ENCODE results near the gene ITGA6. TPM values are rescaled to one million over a fixed set of nuclear protein-coding genes. Genes with fewer than 3 reads are reported as not detected.

ITGA6 gene
- total RNA-seq, 1 experiment from 2014 or later: 27.8 TPM

- POLR2A ChIA-PET: interaction anchor here (1.1 kb wide), 1 partner anchor 290 kb away, joined by 3 read pairs; no protein-coding TSS in a partner anchor
- peaks cover 37% of the 10 kb centered on the region for H3K4me1 Mint-ChIP-seq (ENCODE audit: low read depth, unreplicated experiment)
These were observed 35.0 kb downstream of the ITGA6 start for GRCh38 chr2:172462373-172462848.

DNA sequence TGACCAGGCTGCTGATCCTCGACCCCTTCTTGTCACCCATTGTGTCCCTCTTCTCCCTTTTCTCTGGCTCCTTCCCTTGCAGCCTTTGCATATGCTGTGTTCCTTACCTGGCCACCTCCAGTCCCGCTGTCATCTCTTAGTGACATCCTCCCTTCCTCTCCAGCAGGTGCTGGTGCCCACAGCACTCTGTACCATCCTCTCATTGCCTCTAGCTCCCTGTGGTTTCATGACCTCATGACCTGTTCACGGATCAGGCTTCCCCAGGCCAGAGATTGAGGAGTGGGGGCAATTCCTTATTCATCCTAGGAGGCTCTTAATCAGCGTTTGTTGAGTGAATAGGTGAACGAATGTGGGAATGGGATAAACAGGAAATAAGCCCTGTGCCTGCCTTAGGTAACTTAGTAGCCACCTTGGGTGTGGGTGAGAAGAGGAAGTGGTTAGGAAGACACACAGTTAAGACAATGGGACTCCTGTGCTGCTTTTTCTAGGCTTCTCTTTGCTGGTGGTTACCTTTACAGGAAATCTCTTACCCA is 35.5 kb downstream of the ITGA6 start:
- Mint-ChIP-seq H3K4me1 (ENCODE audit: low read depth, unreplicated experiment) (peaks cover 37% of the 10 kb centered on the region), H3K27ac (ENCODE audit: unreplicated experiment) (no peak overlapping the region), H3K4me3 (ENCODE audit: unreplicated experiment) (no peak overlapping the region), H3K36me3 (ENCODE audit: insufficient read depth, unreplicated experiment) (peaks cover 12% of the 10 kb centered on the region), H3K9me3 (ENCODE audit: unreplicated experiment) (no peaks in the 10 kb centered on the region), H3K27me3 (ENCODE audit: insufficient read depth, unreplicated experiment) (no peaks in the 10 kb centered on the region)
- no TSS peak for BruUV-seq (replicated peaks)
- peaks cover 10% of the 10 kb centered on the region for H3K4me1 ChIP-seq
- ChIA-PET CTCF (interaction anchor here (1.4 to 2.7 kb wide), 3 partner anchors 35 to 291 kb away, joined by 4 to 80 read pairs (median 6); partner anchors contain the start of gene ITGA6), POLR2A (no interaction called here)
- H3K4me3 ChIP-seq (ENCODE audit: low read depth, low read length): no peak overlapping the region
- TF ChIP-seq CTCF (IDR thresholded peaks at IDR 0.05; ENCODE audit: insufficient read depth in 1 of 2, low read depth in 1 of 2, low read length in 1 of 2, severe bottlenecking in 1 of 2, unreplicated experiment in 1 of 2): no peak
- no peaks in the 10 kb centered on the region for H3K36me3 ChIP-seq (ENCODE audit: control insufficient read depth, insufficient read depth, low read length)
- no peaks in the 10 kb centered on the region for H3K27me3 ChIP-seq (replicated peaks; ENCODE audit: control insufficient read depth, insufficient read depth, low read length)
- no peaks in the 10 kb centered on the region for H3K9me3 ChIP-seq
- intact Hi-C loops (cut with micrococcal nuclease; ENCODE audit: unreplicated experiment): loop anchor here (5.0 to 10.0 kb wide), 2 partner anchors 181 to 758 kb away; no protein-coding TSS in a partner anchor
- DNase-seq: no peak

More at GRCh38 chr2:172462373-172462848, 35.0 kb downstream of the ITGA6 start:
- no peak overlapping the region for H3K4me3 Mint-ChIP-seq (ENCODE audit: unreplicated experiment)
- intact Hi-C loops (cut with micrococcal nuclease; ENCODE audit: unreplicated experiment): loop anchor here (5.0 to 10.0 kb wide), 2 partner anchors 180 to 758 kb away; no protein-coding TSS in a partner anchor
- CTCF ChIA-PET: interaction anchor here (0.6 to 2.7 kb wide), 16 partner anchors 10 to 290 kb away, joined by 3 to 80 read pairs (median 5); partner anchors contain the start of gene ITGA6
- no peak for TF ChIP-seq CTCF (IDR thresholded peaks at IDR 0.05; ENCODE audit: insufficient read depth in 1 of 2, low read depth in 1 of 2, low read length in 1 of 2, severe bottlenecking in 1 of 2, unreplicated experiment in 1 of 2)
- H3K4me3 ChIP-seq (ENCODE audit: low read depth, low read length): no peak overlapping the region
- no peaks in the 10 kb centered on the region for H3K27me3 Mint-ChIP-seq (ENCODE audit: insufficient read depth, unreplicated experiment)
- no TSS peak for BruUV-seq (replicated peaks)
- H3K9me3 Mint-ChIP-seq (ENCODE audit: unreplicated experiment): no peaks in the 10 kb centered on the region
- H3K36me3 Mint-ChIP-seq (ENCODE audit: insufficient read depth, unreplicated experiment): peaks cover 11% of the 10 kb centered on the region
- H3K4me1 ChIP-seq: peaks cover 10% of the 10 kb centered on the region
- no peaks in the 10 kb centered on the region for H3K36me3 ChIP-seq (ENCODE audit: control insufficient read depth, insufficient read depth, low read length)
- H3K27ac Mint-ChIP-seq (ENCODE audit: unreplicated experiment): no peak overlapping the region
- no peak for DNase-seq
- H3K9me3 ChIP-seq: no peaks in the 10 kb centered on the region
- H3K27me3 ChIP-seq (replicated peaks; ENCODE audit: control insufficient read depth, insufficient read depth, low read length): no peaks in the 10 kb centered on the region

DNA sequence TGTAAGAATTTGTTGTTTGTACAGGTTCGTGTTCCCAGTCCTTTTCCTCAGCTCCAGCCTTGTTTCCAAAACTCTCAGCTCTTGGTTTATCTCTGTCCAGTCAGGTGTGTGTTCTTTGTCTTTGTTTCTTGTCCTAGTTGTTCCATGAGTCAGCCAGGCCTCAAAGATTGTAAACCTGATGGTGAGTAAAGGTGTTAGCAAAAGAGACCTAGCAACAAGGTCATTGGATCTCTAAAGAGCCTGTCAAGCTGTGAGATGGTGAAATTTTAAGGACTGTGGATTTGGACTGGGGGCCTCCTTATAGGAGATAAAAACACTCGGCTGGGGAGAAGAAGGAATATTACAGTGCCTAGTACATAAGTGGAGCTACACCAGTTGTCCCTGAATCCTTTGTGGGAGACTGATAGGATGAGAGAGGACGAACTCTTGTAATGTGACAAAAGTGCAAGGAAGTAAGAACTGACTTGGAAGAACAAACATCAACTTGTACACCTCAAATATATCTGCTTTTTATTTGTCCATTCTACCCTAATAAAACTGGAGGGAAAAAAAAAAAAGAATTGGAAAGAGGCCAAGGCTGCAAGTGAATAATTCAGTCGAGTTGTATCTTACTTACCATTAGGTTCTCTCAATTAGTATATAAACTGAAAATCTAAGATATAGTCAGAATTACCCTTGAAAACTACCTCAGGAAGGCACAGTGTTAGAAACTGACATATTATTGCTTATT is 37.2 kb downstream of the ITGA6 start:
- Mint-ChIP-seq H3K36me3 (ENCODE audit: insufficient read depth, unreplicated experiment) (peaks cover 14% of the 10 kb centered on the region), H3K4me1 (ENCODE audit: low read depth, unreplicated experiment) (peaks cover 37% of the 10 kb centered on the region), H3K4me3 (ENCODE audit: unreplicated experiment) (peak overlapping the region; percentile 10), H3K9me3 (ENCODE audit: unreplicated experiment) (no peaks in the 10 kb centered on the region), H3K27me3 (ENCODE audit: insufficient read depth, unreplicated experiment) (no peaks in the 10 kb centered on the region), H3K27ac (ENCODE audit: unreplicated experiment) (peak overlapping the region; percentile 17)
- no TSS peak for BruUV-seq (replicated peaks)
- no peaks in the 10 kb centered on the region for H3K36me3 ChIP-seq (ENCODE audit: control insufficient read depth, insufficient read depth, low read length)
- H3K4me1 ChIP-seq: peaks cover 10% of the 10 kb centered on the region
- no peak overlapping the region for H3K4me3 ChIP-seq (ENCODE audit: low read depth, low read length)
- intact Hi-C loops (cut with micrococcal nuclease; ENCODE audit: unreplicated experiment): loop anchor here (1.0 to 10.0 kb wide), 7 partner anchors 36 to 760 kb away; no protein-coding TSS in a partner anchor
- no peak for TF ChIP-seq CTCF (IDR thresholded peaks at IDR 0.05; ENCODE audit: insufficient read depth in 1 of 2, low read depth in 1 of 2, low read length in 1 of 2, severe bottlenecking in 1 of 2, unreplicated experiment in 1 of 2)
- peak in 1 of 2 experiments; percentile 32 for DNase-seq
- H3K9me3 ChIP-seq: no peaks in the 10 kb centered on the region
- H3K27me3 ChIP-seq (replicated peaks; ENCODE audit: control insufficient read depth, insufficient read depth, low read length): no peaks in the 10 kb centered on the region
- CTCF ChIA-PET: interaction anchor here (0.6 to 1.4 kb wide), 7 partner anchors 19 to 337 kb away, joined by 3 to 5 read pairs (median 3); partner anchors contain the start of gene ITGA6
- POLR2A ChIA-PET: no interaction called here
